GM19025 (cell line): Measurements from ENCODE around the gene C1QTNF12.

Experiments
- ATAC-seq: cut with Tn5 transposase; IDR thresholded peaks from one replicate; pipeline ENCODE4 v1.9.1; 2021; ENCODE audit warnings: mild to moderate bottlenecking, low read depth, moderate library complexity; ENCODE audit not compliant: unreplicated experiment

C1QTNF12 gene

GRCh38 chr1:1246577-1247340 lies at the start of gene C1QTNF12:
C1QTNF12 (minus strand) TSS chr1:1246722; CDS start chr1:1246690, 32 bp downstream.
- ATAC-seq, result no peak

GRCh38 chr1:1295154-1295923 lies 48.8 kb upstream of the C1QTNF12 start:
- ATAC-seq, result no peak

- no peak for ATAC-seq
Observed at GRCh38 chr1:1294250-1294890, 47.8 kb upstream of the C1QTNF12 start.

- no peak for ATAC-seq
Observed at GRCh38 chr1:1293263-1294249, 47.0 kb upstream of the C1QTNF12 start.

GRCh38 chr1:1292851-1293250 lies 46.3 kb upstream of the C1QTNF12 start:
- no peak for ATAC-seq

GRCh38 chr1:1292442-1292779 lies 45.9 kb upstream of the C1QTNF12 start:
- ATAC-seq, result no peak

DNA sequence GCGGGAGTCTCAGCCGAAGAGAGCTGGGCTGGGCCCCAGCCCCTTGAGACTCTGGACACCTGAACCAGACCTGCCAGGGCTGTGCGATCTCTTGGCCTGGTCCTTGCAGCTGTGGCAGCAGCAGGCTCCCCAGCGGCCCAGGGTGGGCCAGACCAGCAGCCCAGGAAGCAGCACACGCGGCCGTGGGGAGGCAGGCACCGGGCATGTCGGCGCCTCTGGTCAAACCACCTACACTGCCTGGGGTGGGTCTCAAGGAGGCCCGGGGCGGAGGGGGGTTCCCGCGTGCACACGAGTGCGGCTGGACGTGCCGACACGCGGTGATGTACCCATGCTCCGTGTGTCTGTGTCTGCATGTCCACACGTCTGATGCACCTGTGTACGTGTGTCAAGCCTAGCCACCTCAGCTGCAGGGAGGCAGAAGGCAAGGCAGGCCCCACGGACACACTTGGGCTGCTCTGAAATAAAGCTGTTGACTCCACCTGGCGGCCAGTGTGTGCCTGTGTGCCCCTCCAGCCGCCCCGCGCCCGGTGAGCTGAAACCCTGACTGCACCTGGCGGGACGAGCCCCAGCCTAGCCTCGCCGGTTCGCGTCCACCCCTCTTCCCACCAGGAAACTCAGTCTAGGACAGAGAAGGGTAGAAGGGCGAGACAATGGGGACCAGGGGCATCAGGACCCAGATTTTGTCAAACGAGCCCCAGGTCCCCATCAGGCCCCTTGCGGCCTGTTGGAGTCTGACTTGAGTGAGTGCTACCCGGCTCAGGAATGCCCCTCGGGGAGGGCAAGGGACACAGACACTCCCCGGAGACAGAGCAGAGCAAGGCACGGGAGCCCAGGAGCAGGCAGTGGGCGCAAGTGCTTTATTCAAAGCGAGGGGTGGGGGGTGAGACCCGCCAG lies 45.3 kb upstream of the C1QTNF12 start:
- ATAC-seq, result no peak

GRCh38 chr1:1291023-1291528 lies 44.6 kb upstream of the C1QTNF12 start:
- no peak for ATAC-seq

- ATAC-seq, result no peak
Observed at GRCh38 chr1:1290238-1290731, 43.8 kb upstream of the C1QTNF12 start.

- no peak for ATAC-seq
Observed at GRCh38 chr1:1287288-1288110, 41.0 kb upstream of the C1QTNF12 start.

GRCh38 chr1:1286313-1287261 lies 40.1 kb upstream of the C1QTNF12 start:
- no peak for ATAC-seq

GRCh38 chr1:1285611-1286311 lies 39.2 kb upstream of the C1QTNF12 start:
- no peak for ATAC-seq

DNA sequence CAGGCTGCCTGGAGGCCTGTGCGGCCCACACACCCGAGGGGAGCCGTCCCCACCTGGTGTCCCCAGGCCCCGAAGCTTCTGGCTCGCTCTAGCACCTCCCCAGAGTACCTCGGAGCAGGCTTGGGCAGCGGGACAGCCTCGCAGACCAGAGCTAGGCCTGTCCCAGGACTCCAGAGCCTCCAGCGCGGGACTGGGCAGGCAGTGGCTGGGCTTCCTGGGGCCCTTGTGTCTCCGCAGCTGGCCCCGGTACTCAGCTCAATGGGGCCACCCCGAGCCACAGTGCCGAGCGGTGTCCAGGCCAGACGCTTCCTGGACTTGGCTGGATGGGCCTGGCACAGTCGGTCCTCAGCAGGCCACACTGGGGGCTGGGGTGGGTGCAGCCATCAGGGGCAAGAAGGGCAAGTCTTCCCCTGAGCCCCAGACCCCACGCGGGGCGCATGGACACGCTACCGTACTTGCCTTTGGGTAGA lies 38.6 kb upstream of the C1QTNF12 start:
- ATAC-seq, result no peak

DNA sequence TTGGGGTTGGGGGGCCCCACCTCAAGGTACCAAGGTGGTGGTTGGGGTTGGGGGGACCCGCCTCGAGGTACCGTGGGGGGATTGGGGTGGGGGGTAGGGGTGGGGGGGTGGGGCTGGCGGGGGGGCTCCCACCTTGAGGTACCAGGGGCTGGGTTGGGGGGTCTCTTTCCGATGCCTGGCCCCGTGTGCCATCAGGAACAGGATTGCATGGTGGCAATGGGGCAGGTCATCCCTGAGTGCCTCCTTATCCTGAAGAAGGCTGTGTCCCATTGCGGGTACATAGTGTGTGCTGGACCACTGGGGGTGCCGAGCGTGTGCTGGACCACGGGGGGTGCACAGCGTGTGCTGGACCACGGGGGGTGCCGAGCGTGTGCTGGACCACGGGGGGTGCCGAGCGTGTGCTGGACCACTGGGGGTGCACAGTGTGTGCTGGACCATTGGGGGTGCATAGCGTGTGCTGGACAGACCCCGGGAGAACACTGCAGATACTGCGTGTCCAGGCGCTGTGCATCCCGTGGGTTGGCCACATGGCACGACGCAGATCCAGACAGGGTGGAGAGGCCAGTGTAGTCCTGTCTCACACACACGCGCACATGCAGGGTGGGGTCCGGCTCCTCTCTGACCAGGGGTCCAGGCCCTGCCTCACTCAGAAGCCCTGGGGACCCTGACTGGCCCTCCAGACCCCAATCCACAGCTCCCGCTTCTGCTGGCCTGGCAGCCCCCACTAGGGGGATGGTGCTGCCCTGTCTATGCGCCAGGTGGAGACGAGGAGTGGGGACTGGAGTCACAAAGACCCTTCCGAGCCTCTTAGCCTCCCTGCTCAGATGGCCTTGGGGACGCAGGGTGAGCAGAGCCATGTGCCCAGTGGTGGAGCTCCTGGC lies 37.9 kb upstream of the C1QTNF12 start:
- no peak for ATAC-seq

DNA sequence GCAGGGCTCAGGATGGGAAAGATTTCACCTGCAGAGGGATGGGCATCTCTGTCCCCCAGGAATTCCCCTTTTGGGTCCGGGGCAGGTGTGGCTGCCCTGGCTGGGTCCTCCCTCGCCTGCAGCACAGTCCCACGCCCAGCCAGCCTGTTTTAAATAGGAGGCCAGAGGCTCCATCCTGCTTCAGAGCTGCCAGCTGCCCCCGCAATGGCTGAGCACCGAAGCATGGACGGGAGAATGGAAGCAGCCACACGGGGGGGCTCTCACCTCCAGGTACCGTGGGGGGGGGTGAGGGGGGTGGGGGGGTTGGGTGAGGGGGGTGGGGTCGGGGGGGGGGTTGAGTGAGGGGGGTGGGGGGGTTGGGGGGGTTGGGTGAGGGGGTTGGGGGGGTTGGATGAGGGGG lies 37.3 kb upstream of the C1QTNF12 start:
- ATAC-seq, result no peak
